ENCODE measurements around the gene ZBTB25. TPM values are rescaled to one million over a fixed set of nuclear protein-coding genes. Genes with fewer than 3 reads are reported as not detected.
A peak's percentile ranks its signal among the peaks of the same experiment; 100 is the strongest.

ZBTB25 gene
- polyA plus RNA-seq, 3 donors from 2014 or later = 9.9 to 23.1 (median 15.3) TPM

GRCh38 chr14:64488590-64489099, 15.0 kb downstream of the ZBTB25 start:
- H3K9me3 Mint-ChIP-seq = no peaks in the 10 kb centered on the region
- peaks cover 6 to 29% of the 10 kb centered on the region in 2 donors for H3K4me1 Mint-ChIP-seq
- no peak overlapping the region for H3K4me3 Mint-ChIP-seq
- DNase-seq = no peak
- no peaks in the 10 kb centered on the region for H3K27me3 Mint-ChIP-seq (ENCODE audit: low read depth in 3 of 3)
- peak overlapping the region in 1 of 6 donors; percentile 80 for H3K27ac Mint-ChIP-seq
- peaks cover 7 to 13% (median 11%) of the 10 kb centered on the region in 3 donors for H3K36me3 Mint-ChIP-seq

- Mint-ChIP-seq H3K27ac (peak overlapping the region in 1 of 6 donors; percentile 50), H3K4me3 (no peak overlapping the region), H3K9me3 (no peaks in the 10 kb centered on the region), H3K36me3 (peaks cover 0 to 3% (median 0%) of the 10 kb centered on the region in 3 donors), H3K4me1 (peaks cover 3 to 19% of the 10 kb centered on the region in 2 donors), H3K27me3 (ENCODE audit: low read depth in 3 of 3) (no peaks in the 10 kb centered on the region)
- DNase-seq = peak; percentile 24 to 51 (median 39)
Observed at GRCh38 chr14:64478634-64479250, 24.9 kb downstream of the ZBTB25 start.

GRCh38 chr14:64476438-64476837, 27.2 kb downstream of the ZBTB25 start:
- H3K27me3 Mint-ChIP-seq (ENCODE audit: low read depth in 3 of 3) = no peaks in the 10 kb centered on the region
- peaks cover 0 to 5% (median 0%) of the 10 kb centered on the region in 3 donors for H3K36me3 Mint-ChIP-seq
- H3K27ac Mint-ChIP-seq = no peak overlapping the region
- no peak overlapping the region for H3K4me3 Mint-ChIP-seq
- no peaks in the 10 kb centered on the region for H3K9me3 Mint-ChIP-seq
- no peak for DNase-seq
- H3K4me1 Mint-ChIP-seq = peaks cover 7 to 25% of the 10 kb centered on the region in 2 donors

GRCh38 chr14:64475585-64476273, 27.9 kb downstream of the ZBTB25 start:
- H3K4me3 Mint-ChIP-seq = no peak overlapping the region
- peaks cover 7 to 27% of the 10 kb centered on the region in 2 donors for H3K4me1 Mint-ChIP-seq
- H3K27ac Mint-ChIP-seq = peak overlapping the region in 3 of 6 donors; percentile 22 to 48 (median 31)
- H3K27me3 Mint-ChIP-seq (ENCODE audit: low read depth in 3 of 3) = no peaks in the 10 kb centered on the region
- H3K36me3 Mint-ChIP-seq = peaks cover 0 to 4% (median 0%) of the 10 kb centered on the region in 3 donors
- no peaks in the 10 kb centered on the region for H3K9me3 Mint-ChIP-seq
- no peak for DNase-seq

GRCh38 chr14:64474698-64475097, 28.9 kb downstream of the ZBTB25 start:
- Mint-ChIP-seq H3K9me3 (no peaks in the 10 kb centered on the region), H3K27me3 (ENCODE audit: low read depth in 3 of 3) (no peaks in the 10 kb centered on the region), H3K4me3 (no peak overlapping the region), H3K27ac (peak overlapping the region in 1 of 6 donors; percentile 12), H3K4me1 (peaks cover 7 to 27% of the 10 kb centered on the region in 2 donors), H3K36me3 (peaks cover 0 to 4% (median 0%) of the 10 kb centered on the region in 3 donors)
- no peak for DNase-seq

GRCh38 chr14:64474041-64474440, 29.6 kb downstream of the ZBTB25 start:
- Mint-ChIP-seq H3K27me3 (ENCODE audit: low read depth in 3 of 3) (no peaks in the 10 kb centered on the region), H3K9me3 (no peaks in the 10 kb centered on the region), H3K4me1 (peaks cover 7 to 29% of the 10 kb centered on the region in 2 donors), H3K4me3 (no peak overlapping the region), H3K36me3 (peaks cover 0 to 4% (median 0%) of the 10 kb centered on the region in 3 donors), H3K27ac (peak overlapping the region in 2 of 6 donors; percentile 43 to 48)
- DNase-seq = no peak

GRCh38 chr14:64468451-64468850, 35.2 kb downstream of the ZBTB25 start:
- Mint-ChIP-seq H3K9me3 (no peaks in the 10 kb centered on the region), H3K4me3 (no peak overlapping the region), H3K27ac (peak overlapping the region; percentile 33 to 90 (median 84)), H3K4me1 (peaks cover 41 to 55% of the 10 kb centered on the region in 2 donors), H3K36me3 (peaks cover 0 to 9% (median 0%) of the 10 kb centered on the region in 3 donors), H3K27me3 (ENCODE audit: low read depth in 3 of 3) (peaks cover 4 to 5% (median 5%) of the 10 kb centered on the region in 3 donors)
- no peak for DNase-seq

- Mint-ChIP-seq H3K4me3 (peak overlapping the region in 2 of 5 donors; percentile 36 to 94), H3K27ac (peak overlapping the region; percentile 66 to 94 (median 84)), H3K27me3 (ENCODE audit: low read depth in 3 of 3) (peaks cover 4 to 5% (median 5%) of the 10 kb centered on the region in 3 donors), H3K4me1 (peaks cover 43 to 55% of the 10 kb centered on the region in 2 donors), H3K36me3 (peaks cover 0 to 9% (median 0%) of the 10 kb centered on the region in 3 donors), H3K9me3 (no peaks in the 10 kb centered on the region)
- DNase-seq = no peak
Observed at GRCh38 chr14:64467566-64467965, 36.1 kb downstream of the ZBTB25 start.

- Mint-ChIP-seq H3K27ac (peak overlapping the region; percentile 31 to 94 (median 84)), H3K27me3 (ENCODE audit: low read depth in 3 of 3) (peaks cover 4 to 5% (median 5%) of the 10 kb centered on the region in 3 donors), H3K36me3 (peaks cover 0 to 9% (median 0%) of the 10 kb centered on the region in 3 donors), H3K4me3 (peak overlapping the region; percentile 35 to 94 (median 90)), H3K4me1 (peaks cover 43 to 55% of the 10 kb centered on the region in 2 donors), H3K9me3 (no peaks in the 10 kb centered on the region)
- no peak for DNase-seq
Observed at GRCh38 chr14:64467101-64467500, 36.5 kb downstream of the ZBTB25 start.

GRCh38 chr14:64465831-64466554, 37.6 kb downstream of the ZBTB25 start:
- Mint-ChIP-seq H3K27me3 (ENCODE audit: low read depth in 3 of 3) (peaks cover 4 to 5% (median 5%) of the 10 kb centered on the region in 3 donors), H3K36me3 (peaks cover 0 to 5% (median 0%) of the 10 kb centered on the region in 3 donors), H3K9me3 (no peaks in the 10 kb centered on the region), H3K4me1 (peaks cover 39 to 47% of the 10 kb centered on the region in 2 donors), H3K27ac (peak overlapping the region; percentile 83 to 94 (median 94)), H3K4me3 (peak overlapping the region; percentile 87 to 94 (median 92))
- no peak for DNase-seq

- peak within 1 kb of the TSS; percentile 87 to 98 (median 93) for H3K4me3 Mint-ChIP-seq
- H3K27ac Mint-ChIP-seq = peak within 1 kb of the TSS; percentile 88 to 97 (median 94)
- no peaks in the 10 kb centered on the region for H3K9me3 Mint-ChIP-seq
- H3K36me3 Mint-ChIP-seq = peaks cover 0 to 5% (median 0%) of the 10 kb centered on the region in 3 donors
- peaks cover 39 to 47% of the 10 kb centered on the region in 2 donors for H3K4me1 Mint-ChIP-seq
- H3K27me3 Mint-ChIP-seq (ENCODE audit: low read depth in 3 of 3) = peaks cover 4 to 5% (median 5%) of the 10 kb centered on the region in 3 donors
- peak; percentile 77 to 80 (median 79) for DNase-seq
Observed at GRCh38 chr14:64465191-64465822, 38.3 kb downstream of the ZBTB25 start, which contains the start of gene AKAP5. Gene AKAP5, plus strand, starts transcription at chr14:64465499. Its CDS starts 2,896 bp downstream, at chr14:64468395.

GRCh38 chr14:64464651-64465050, 39.0 kb downstream of the ZBTB25 start:
- Mint-ChIP-seq H3K9me3 (no peaks in the 10 kb centered on the region), H3K36me3 (peaks cover 0 to 5% (median 0%) of the 10 kb centered on the region in 3 donors), H3K27me3 (ENCODE audit: low read depth in 3 of 3) (peaks cover 4 to 5% (median 5%) of the 10 kb centered on the region in 3 donors), H3K4me1 (peaks cover 43 to 54% of the 10 kb centered on the region in 2 donors), H3K27ac (peak overlapping the region; percentile 88 to 97 (median 94)), H3K4me3 (peak overlapping the region; percentile 87 to 98 (median 93))
- no peak for DNase-seq

- Mint-ChIP-seq H3K4me3 (peak overlapping the region in 3 of 5 donors; percentile 90 to 97 (median 93)), H3K36me3 (peaks cover 0 to 5% (median 4%) of the 10 kb centered on the region in 3 donors), H3K27me3 (ENCODE audit: low read depth in 3 of 3) (peaks cover 4 to 5% (median 5%) of the 10 kb centered on the region in 3 donors), H3K27ac (peak overlapping the region in 5 of 6 donors; percentile 88 to 97 (median 94)), H3K4me1 (peaks cover 46 to 54% of the 10 kb centered on the region in 2 donors), H3K9me3 (no peaks in the 10 kb centered on the region)
- DNase-seq = no peak
Observed at GRCh38 chr14:64463873-64464272, 39.8 kb downstream of the ZBTB25 start.

All from immature natural killer cell (primary cell).